CD4-positive, alpha-beta T cell treated with Interleukin-4 for 1 hour (primary cell): ENCODE measurements around the gene DNAJB11.

Experiments used
- DNase-seq, 2 donors: peaks; one replicate each; pipeline ENCODE4 v3.0.0-alpha.2; 2020 to 2022

Gene DNAJB11

GRCh38 chr3:186598108-186598784 is 27.7 kb downstream of the DNAJB11 start:
- no peak for DNase-seq

DNA sequence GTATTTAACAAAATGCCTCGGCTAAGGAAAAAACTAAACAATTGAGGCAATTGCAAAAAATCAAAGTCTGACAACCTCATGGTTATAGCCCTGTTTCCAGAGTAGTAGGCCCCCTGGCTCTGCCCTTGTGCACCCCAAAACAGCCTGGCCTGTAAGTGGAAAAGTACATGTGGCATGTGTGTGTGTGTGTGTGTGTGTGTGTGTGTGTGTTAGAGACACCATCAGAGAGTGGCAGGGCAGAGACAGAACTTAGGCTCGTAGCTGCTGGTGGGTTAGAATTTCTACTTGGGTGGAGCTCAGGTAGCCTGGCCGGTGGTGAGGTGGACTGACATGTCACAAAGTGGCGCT is 28.2 kb downstream of the DNAJB11 start:
- DNase-seq: no peak

DNA sequence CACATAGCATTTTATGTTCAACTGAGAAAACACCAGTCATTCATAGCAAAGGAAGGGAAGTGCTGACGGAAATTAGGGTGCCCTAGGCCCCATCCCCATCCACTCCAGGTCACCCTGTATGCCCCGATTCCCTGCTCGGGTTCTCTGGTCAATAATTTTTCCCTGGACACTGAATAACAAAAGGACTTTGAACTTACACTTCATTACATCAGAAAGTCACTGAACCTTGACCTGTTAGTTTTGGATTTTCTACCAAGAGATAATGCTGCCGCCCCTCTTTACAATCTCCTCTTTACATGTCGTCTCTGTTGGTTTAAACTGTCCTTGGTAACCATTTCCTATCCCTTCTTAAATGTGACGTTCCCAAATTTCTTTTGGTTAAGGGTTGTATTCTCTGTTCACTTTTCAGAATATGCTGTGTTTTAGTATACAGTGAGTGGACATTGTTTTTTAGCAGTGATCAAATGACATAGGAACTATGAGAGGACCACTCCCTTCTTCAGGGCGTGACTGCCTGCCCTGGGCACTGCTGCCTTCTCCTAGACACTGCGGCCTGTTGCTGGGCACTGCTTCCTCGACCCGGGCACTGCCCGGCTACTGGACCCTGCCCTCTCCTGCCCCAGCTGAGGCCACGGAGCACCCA is 28.7 kb downstream of the DNAJB11 start:
- no peak for DNase-seq

GRCh38 chr3:186599785-186600166 is 29.3 kb downstream of the DNAJB11 start:
- DNase-seq: no peak

- no peak for DNase-seq
Measured at GRCh38 chr3:186600896-186601295, 30.4 kb downstream of the DNAJB11 start.

GRCh38 chr3:186603159-186603558 is 32.6 kb downstream of the DNAJB11 start:
- no peak for DNase-seq

DNA sequence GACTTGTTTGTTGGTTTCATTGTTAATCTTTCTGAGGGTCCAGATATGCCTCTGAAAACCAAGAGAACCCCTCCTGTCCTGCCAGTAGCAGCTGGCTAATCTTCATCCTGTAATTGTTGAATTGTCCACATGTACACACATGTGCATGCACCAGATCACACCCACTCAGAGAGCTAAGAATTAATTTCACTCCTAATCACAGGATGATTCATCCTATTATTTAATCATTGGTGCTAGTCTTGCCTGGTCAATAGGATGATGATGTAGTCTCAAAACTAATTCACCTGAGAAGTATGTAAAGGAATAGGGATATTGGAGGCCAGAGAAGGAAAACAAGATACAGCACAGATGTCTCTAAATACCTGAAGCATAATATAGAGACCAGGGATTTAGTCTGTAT is 34.6 kb downstream of the DNAJB11 start:
- DNase-seq: no peak

GRCh38 chr3:186605561-186606545 is 35.3 kb downstream of the DNAJB11 start:
- DNase-seq: no peak

- no peak for DNase-seq
Measured at GRCh38 chr3:186608624-186609215, 38.2 kb downstream of the DNAJB11 start.

- no peak for DNase-seq
Measured at GRCh38 chr3:186609247-186609868, 38.8 kb downstream of the DNAJB11 start.

DNA sequence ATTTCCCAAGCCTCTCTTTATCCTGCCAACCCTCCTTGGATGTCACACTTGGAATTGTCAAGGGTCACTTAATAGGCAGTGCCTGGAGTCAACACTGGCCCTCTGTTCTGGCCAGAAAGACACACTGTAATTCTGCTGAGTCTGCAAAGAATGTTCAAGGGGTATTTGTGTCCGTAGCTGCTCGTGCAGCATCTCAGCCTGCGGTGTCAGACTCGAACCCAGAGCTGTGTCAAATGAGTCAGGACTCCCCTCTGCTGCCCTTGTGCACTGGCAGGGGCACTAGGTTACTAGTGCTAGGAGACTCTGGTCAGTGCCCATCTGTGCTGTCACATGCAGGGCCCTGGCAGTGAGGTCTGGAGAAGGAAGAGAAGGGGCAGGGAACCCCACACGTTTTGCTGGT is 41.5 kb downstream of the DNAJB11 start:
- no peak for DNase-seq

- DNase-seq: no peak
Measured at GRCh38 chr3:186612721-186613636, 42.5 kb downstream of the DNAJB11 start, which contains the start of gene AHSG. AHSG (plus strand) TSS chr3:186613060; CDS start chr3:186613142, 82 bp downstream.

DNA sequence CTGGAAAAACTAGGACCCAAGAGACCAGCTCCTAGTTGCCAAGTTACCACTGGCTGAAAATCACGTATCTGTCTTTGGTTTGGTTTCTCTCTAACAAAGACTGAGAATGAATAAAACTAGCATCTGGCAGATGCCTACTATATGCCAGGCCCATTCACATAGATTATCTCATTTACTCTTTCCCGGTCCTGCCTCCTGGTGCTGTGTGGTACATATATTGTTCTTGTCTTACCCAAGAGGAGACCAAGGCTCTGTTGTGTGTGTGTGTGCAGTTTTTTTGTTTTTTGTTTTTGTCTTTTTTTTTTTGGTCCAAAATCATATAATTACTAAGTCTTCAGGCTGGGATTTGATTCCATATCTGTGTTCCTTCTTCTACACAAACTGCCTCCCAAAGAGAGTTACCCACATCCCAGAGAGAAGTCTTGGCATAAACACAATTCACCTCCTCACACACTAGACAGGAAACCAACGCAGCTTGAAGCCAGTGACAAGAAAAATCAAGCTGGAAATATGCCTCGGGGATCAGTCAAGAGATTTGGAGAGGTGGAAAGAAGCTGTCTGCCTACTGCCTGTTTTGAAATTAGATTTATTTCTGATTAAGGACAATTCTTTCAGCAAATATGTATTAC is 43.2 kb downstream of the DNAJB11 start:
- no peak for DNase-seq

DNA sequence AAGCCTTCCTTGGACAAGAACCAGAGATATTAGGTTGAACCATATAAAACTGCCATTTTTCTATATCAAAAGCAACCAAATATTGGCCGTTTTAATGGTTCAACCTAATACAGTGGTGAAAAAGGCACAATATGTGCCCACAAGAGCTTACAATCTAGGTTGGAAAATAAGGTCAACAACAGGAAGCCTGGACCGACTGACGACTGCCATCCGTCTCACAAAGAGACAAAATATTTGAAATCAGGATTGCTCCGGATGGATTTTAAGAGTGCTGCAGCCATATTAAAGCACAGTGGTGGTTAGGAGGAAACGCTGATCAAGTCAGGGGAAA is 43.7 kb downstream of the DNAJB11 start:
- no peak for DNase-seq

DNA sequence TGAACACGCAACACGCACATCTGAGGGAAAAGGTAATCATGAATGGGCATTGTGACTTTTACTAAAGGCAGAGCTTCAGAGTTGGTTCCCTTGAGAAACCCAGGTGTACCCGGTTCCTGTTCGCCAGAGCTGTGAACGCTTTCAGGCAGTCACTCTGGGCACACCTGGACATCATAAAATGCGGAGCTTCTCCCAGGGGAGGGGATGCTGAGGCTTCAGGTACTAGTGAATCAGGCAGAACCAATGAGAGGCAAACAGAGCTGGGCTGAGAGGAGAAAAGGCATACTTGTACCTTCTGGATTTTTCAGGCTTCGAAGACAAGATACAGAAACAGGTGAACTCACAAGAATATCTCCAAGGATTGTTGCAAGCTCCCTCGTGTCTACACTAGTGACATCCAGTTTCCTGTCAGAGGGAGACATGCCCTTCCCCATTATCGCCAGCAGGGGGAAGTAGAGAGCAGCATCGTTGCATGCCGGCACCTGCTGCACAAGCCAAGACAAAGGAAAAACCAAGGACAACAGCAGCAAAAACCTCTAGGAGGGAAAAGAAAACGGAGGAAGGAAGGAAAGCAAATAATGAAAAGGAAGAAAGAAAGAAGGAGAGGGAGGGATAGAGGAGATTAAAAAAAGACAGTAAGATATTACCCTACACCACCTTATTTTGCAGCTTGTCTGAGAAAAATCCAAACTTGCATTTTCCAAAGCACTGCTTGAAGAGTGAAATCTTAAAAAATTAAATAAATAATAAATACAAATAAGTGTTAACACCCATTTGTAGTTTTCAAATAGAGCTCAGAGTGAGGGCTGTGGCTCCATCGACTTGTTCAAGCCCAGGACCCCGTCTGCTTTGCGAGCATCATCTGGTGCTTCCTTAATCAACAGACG is 44.3 kb downstream of the DNAJB11 start:
- DNase-seq: peak; percentile 77 to 78

- DNase-seq: no peak
Measured at GRCh38 chr3:186616299-186616617, 45.7 kb downstream of the DNAJB11 start.

DNA sequence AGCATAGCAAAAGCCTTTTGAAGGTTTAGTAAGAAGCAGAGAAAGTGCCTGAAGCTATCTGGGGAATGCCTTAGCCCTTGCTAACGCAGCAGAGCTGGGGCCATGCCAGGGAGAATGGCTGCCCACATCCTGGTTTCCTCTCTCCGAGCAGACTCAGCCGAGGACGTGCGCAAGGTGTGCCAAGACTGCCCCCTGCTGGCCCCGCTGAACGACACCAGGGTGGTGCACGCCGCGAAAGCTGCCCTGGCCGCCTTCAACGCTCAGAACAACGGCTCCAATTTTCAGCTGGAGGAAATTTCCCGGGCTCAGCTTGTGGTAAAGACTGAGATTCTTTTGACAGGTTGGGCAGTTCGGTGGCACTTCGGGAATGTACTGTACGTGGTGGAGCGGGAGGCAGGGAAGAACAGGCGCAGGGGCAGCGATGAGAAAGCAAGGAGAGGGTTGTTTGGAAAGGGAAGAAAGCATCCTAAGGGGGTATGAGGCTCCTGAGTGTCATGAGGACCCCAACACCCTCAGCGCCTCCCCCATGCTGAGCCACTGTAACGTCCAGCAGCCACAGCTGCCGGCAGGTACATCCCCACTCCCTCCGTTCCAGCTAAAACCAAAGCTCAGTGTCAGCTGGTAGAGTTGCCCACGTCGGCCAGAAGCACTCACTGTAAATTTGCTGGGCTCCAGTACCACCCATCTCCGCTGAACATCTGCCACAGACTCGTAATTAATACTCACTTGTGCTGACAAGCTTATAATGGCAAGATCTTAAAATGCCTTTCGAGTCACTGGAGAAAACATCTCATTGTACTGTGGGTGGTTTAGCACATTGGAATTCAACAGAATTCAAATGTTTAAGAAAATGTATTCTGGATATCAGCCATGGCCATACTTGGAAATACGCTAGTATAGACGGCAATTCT is 46.8 kb downstream of the DNAJB11 start:
- peak; percentile 85 to 87 for DNase-seq

- no peak for DNase-seq
Measured at GRCh38 chr3:186618318-186618938, 47.9 kb downstream of the DNAJB11 start.

- DNase-seq: no peak
Measured at GRCh38 chr3:186619787-186620212, 49.3 kb downstream of the DNAJB11 start.
